Measurements from ENCODE around the gene PTPN9.
"Not testable (repeated sequence)": the region's sequence is repeated elsewhere in the genome, so short reads cannot be mapped to it uniquely, and the experiment has no call there.

The PTPN9 gene

GRCh38 chr15:75578173-75578947, 755 bp downstream of the PTPN9 start:
- no peak for DNase-seq

- DNase-seq, result peak in 1 of 2 experiments; percentile 8
These were observed 1.5 kb downstream of the PTPN9 start for GRCh38 chr15:75577401-75578172.

- no peak for DNase-seq
These were observed 5.3 kb downstream of the PTPN9 start for GRCh38 chr15:75573648-75574384.

- no peak for DNase-seq
These were observed 8.8 kb downstream of the PTPN9 start for GRCh38 chr15:75570126-75570845.

- no peak for DNase-seq
These were observed 13.8 kb downstream of the PTPN9 start for GRCh38 chr15:75565062-75565970.

GRCh38 chr15:75561888-75562287, 17.2 kb downstream of the PTPN9 start:
- no peak for DNase-seq

GRCh38 chr15:75559360-75559759, 19.8 kb downstream of the PTPN9 start:
- DNase-seq, result not testable (repeated sequence)

GRCh38 chr15:75558955-75559354, 20.2 kb downstream of the PTPN9 start:
- not testable (repeated sequence) for DNase-seq

GRCh38 chr15:75554717-75555116, 24.4 kb downstream of the PTPN9 start:
- no peak for DNase-seq

GRCh38 chr15:75553659-75554058, 25.5 kb downstream of the PTPN9 start:
- DNase-seq, result no peak

GRCh38 chr15:75551091-75551490, 28.0 kb downstream of the PTPN9 start:
- no peak for DNase-seq

GRCh38 chr15:75545064-75545463, 34.1 kb downstream of the PTPN9 start:
- no peak for DNase-seq

- no peak for DNase-seq
These were observed 34.8 kb downstream of the PTPN9 start for GRCh38 chr15:75544359-75544758.

GRCh38 chr15:75542949-75543545, 36.1 kb downstream of the PTPN9 start:
- not testable (repeated sequence) for DNase-seq

GRCh38 chr15:75542386-75542797, 36.7 kb downstream of the PTPN9 start:
- no peak for DNase-seq

- DNase-seq, result no peak
These were observed 40.7 kb downstream of the PTPN9 start for GRCh38 chr15:75538376-75538775.

GRCh38 chr15:75533945-75534344, 45.2 kb downstream of the PTPN9 start:
- no peak for DNase-seq

GRCh38 chr15:75532413-75533250, 46.5 kb downstream of the PTPN9 start:
- no peak for DNase-seq

- DNase-seq, result no peak
These were observed 48.1 kb downstream of the PTPN9 start for GRCh38 chr15:75531041-75531450.

- DNase-seq, result no peak
These were observed 48.9 kb downstream of the PTPN9 start for GRCh38 chr15:75530169-75530568.
